Mammary epithelial cell (primary cell): ENCODE measurements around the gene FAM13A.

Experiments
- EZH2 ChIP-seq: IDR thresholded peaks from 2 replicates; pipeline ENCODE4 v1.6.1; 2012; ENCODE audit warnings: low read length, inconsistent platforms, borderline replicate concordance
- TF ChIP-seq, protein P1 (sequence below), 2 donors: IDR thresholded peaks in 1 of 2; conservative IDR thresholded peaks in 1 of 2; 2 replicates each; pipeline ENCODE4 v1.5.1; 2011 to 2012; ENCODE audit warnings: inconsistent platforms in 2 of 2, low read length in 2 of 2, mild to moderate bottlenecking in 2 of 2, control low read depth in 1 of 2, low read depth in 1 of 2; ENCODE audit not compliant: insufficient read depth in 1 of 2; ENCODE audit errors: extremely low read depth in 1 of 2

GRCh38 chr4:88982757-88983156 is 74.2 kb downstream of the FAM13A start:
- TF ChIP-seq, protein P1, sequence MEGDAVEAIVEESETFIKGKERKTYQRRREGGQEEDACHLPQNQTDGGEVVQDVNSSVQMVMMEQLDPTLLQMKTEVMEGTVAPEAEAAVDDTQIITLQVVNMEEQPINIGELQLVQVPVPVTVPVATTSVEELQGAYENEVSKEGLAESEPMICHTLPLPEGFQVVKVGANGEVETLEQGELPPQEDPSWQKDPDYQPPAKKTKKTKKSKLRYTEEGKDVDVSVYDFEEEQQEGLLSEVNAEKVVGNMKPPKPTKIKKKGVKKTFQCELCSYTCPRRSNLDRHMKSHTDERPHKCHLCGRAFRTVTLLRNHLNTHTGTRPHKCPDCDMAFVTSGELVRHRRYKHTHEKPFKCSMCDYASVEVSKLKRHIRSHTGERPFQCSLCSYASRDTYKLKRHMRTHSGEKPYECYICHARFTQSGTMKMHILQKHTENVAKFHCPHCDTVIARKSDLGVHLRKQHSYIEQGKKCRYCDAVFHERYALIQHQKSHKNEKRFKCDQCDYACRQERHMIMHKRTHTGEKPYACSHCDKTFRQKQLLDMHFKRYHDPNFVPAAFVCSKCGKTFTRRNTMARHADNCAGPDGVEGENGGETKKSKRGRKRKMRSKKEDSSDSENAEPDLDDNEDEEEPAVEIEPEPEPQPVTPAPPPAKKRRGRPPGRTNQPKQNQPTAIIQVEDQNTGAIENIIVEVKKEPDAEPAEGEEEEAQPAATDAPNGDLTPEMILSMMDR (conservative IDR thresholded peaks at IDR 0.05 in 1 of 2, IDR thresholded peaks at IDR 0.05 in 1 of 2; ENCODE audit: extremely low read depth in 1 of 2, insufficient read depth in 1 of 2, low read depth in 1 of 2, low read length in 2 of 2) = no peak
- no peak for TF ChIP-seq EZH2
